Smooth muscle cell (in vitro differentiated cells): ENCODE results near the gene TOX2. TPM values are rescaled to one million over a fixed set of nuclear protein-coding genes. Genes with fewer than 3 reads are reported as not detected.

ENCODE experiments used
- DNase-seq: peaks from one replicate; lab custom pipeline; 2025; ENCODE audit not compliant: unreplicated experiment; lab: John Stamatoyannopoulos, UW
- H2AFZ ChIP-seq: fragments of 200-600 bp; sonication (generic); 2 replicates; pipeline ENCODE4 v1.6.0; 2016; ENCODE audit warnings: antibody characterized with exemption, low read depth, mild to moderate bottlenecking
- H3F3A ChIP-seq: fragments of 200-600 bp; sonication (generic); 2 replicates; pipeline ENCODE4 v1.6.0; 2017; ENCODE audit warnings: antibody characterized with exemption, low read depth
- H3K27ac ChIP-seq: fragments of 200-600 bp; sonication (generic); 2 replicates; pipeline ENCODE4 v1.5.1; 2016; ENCODE audit warnings: low read depth, mild to moderate bottlenecking
- H3K27me3 ChIP-seq: fragments of 200-600 bp; sonication (generic); 2 replicates; pipeline ENCODE4 v1.6.1; 2016; ENCODE audit warnings: low read depth, mild to moderate bottlenecking
- H3K36me3 ChIP-seq: fragments of 200-600 bp; sonication (generic); 2 replicates; pipeline ENCODE4 v1.5.1; 2016; ENCODE audit warnings: low read depth
- H3K4me1 ChIP-seq: fragments of 200-600 bp; sonication (generic); 2 replicates; pipeline ENCODE4 v1.5.1; 2016; ENCODE audit warnings: low read depth
- H3K4me2 ChIP-seq: fragments of 200-600 bp; sonication (generic); 2 replicates; pipeline ENCODE4 v1.6.0; 2016; ENCODE audit warnings: mild to moderate bottlenecking
- H3K4me3 ChIP-seq: fragments of 200-600 bp; sonication (generic); 2 replicates; pipeline ENCODE4 v1.5.1; 2016; ENCODE audit warnings: mild to moderate bottlenecking
- H3K79me2 ChIP-seq: fragments of 200-600 bp; sonication (generic); 2 replicates; pipeline ENCODE4 v1.6.0; 2016; ENCODE audit warnings: low read depth, mild to moderate bottlenecking
- H3K9ac ChIP-seq: fragments of 200-600 bp; sonication (generic); 2 replicates; pipeline ENCODE4 v1.6.0; 2016; ENCODE audit warnings: low read depth
- H3K9me3 ChIP-seq: fragments of 200-600 bp; sonication (generic); replicated peaks from 2 replicates; pipeline ENCODE4 v1.5.1; 2016; ENCODE audit warnings: low read depth
- H4K20me1 ChIP-seq: fragments of 200-600 bp; sonication (generic); 2 replicates; pipeline ENCODE4 v1.6.0; 2016; ENCODE audit warnings: low read depth
- CTCF ChIP-seq: fragments of 200-600 bp; sonication (generic); IDR thresholded peaks from 2 replicates; pipeline ENCODE4 v1.5.1; 2017; ENCODE audit warnings: borderline replicate concordance, mild to moderate bottlenecking, antibody characterized with exemption; ENCODE audit not compliant: insufficient read depth, poor library complexity, severe bottlenecking
- WGBS: methylation state at CpG from one replicate; pipeline ENCODE4 v1.1.7; 2016; ENCODE audit warnings: low lambda C conversion rate; 5-methylcytosine and 5-hydroxymethylcytosine counted together
- polyA plus RNA-seq: library from polyadenylated mRNA; unstranded; fragments of >200 nt; fragmentation: Nextera tagmentation; extraction: Ambion mirVana; gene quantifications from 2 replicates; pipeline ENCODE4 v1.2.1, GENCODE V29; 2016
- total RNA-seq: library from RNA; depleted of rRNA; stranded (reverse); fragments of >200 nt; gene quantifications from 2 replicates; pipeline ENCODE4 v1.2.3, GENCODE V29; 2014

TOX2 gene
- total and polyA plus RNA-seq, 2 experiments from 2014 or later = 1.1 to 3.8 TPM

- Histone ChIP-seq H3F3A (no peaks in the 10 kb centered on the region), H3K79me2 (no peaks in the 10 kb centered on the region), H3K4me3 (no peak overlapping the region), H3K9me3 (no peaks in the 10 kb centered on the region), H3K27ac (no peak overlapping the region), H4K20me1 (no peaks in the 10 kb centered on the region), H3K4me2 (no peak overlapping the region), H3K27me3 (peaks cover 4% of the 10 kb centered on the region), H3K9ac (no peak overlapping the region), H3K36me3 (no peaks in the 10 kb centered on the region), H2AFZ (no peak overlapping the region), H3K4me1 (no peaks in the 10 kb centered on the region)
- TF ChIP-seq CTCF = no peak
- no peak for DNase-seq
- 84% methylated on average over 12 of the region's 12 CpGs for WGBS
These were observed 105.9 kb downstream of the TOX2 start for GRCh38 chr20:44020406-44021148.

GRCh38 chr20:44021186-44021585 is 106.5 kb downstream of the TOX2 start:
- Histone ChIP-seq H3K27me3 (no peaks in the 10 kb centered on the region), H3K36me3 (no peaks in the 10 kb centered on the region), H3K9me3 (no peaks in the 10 kb centered on the region), H3F3A (no peaks in the 10 kb centered on the region), H3K4me2 (no peak overlapping the region), H3K4me1 (no peaks in the 10 kb centered on the region), H3K9ac (no peak overlapping the region), H4K20me1 (no peaks in the 10 kb centered on the region), H3K4me3 (no peak overlapping the region), H2AFZ (no peak overlapping the region), H3K79me2 (no peaks in the 10 kb centered on the region), H3K27ac (no peak overlapping the region)
- TF ChIP-seq CTCF = no peak
- WGBS = 96% methylated on average over 6 of the region's 6 CpGs
- no peak for DNase-seq

- TF ChIP-seq CTCF = no peak
- Histone ChIP-seq H3K27ac (no peak overlapping the region), H4K20me1 (no peaks in the 10 kb centered on the region), H3K4me2 (no peak overlapping the region), H3K4me1 (no peaks in the 10 kb centered on the region), H3K36me3 (no peaks in the 10 kb centered on the region), H3K4me3 (no peak overlapping the region), H3K9ac (no peak overlapping the region), H3K79me2 (no peaks in the 10 kb centered on the region), H3K9me3 (no peaks in the 10 kb centered on the region), H3K27me3 (no peaks in the 10 kb centered on the region), H2AFZ (no peak overlapping the region), H3F3A (no peaks in the 10 kb centered on the region)
- no peak for DNase-seq
- WGBS = 94% methylated on average over 10 of the region's 10 CpGs
These were observed 107.2 kb downstream of the TOX2 start for GRCh38 chr20:44021900-44022299.

- Histone ChIP-seq H3K4me2 (no peak overlapping the region), H3K36me3 (no peaks in the 10 kb centered on the region), H3K9ac (no peak overlapping the region), H3K79me2 (no peaks in the 10 kb centered on the region), H3K27me3 (no peaks in the 10 kb centered on the region), H2AFZ (no peak overlapping the region), H3K4me3 (no peak overlapping the region), H3F3A (no peaks in the 10 kb centered on the region), H3K9me3 (no peaks in the 10 kb centered on the region), H4K20me1 (no peaks in the 10 kb centered on the region), H3K4me1 (no peaks in the 10 kb centered on the region), H3K27ac (no peak overlapping the region)
- WGBS = 76% methylated on average over 2 of the region's 2 CpGs
- no peak for DNase-seq
- TF ChIP-seq CTCF = no peak
These were observed 107.8 kb downstream of the TOX2 start for GRCh38 chr20:44022464-44022863.
